Neural cell (in vitro differentiated cells): ENCODE results near the gene SPAG16. TPM values are rescaled to one million over a fixed set of nuclear protein-coding genes. Genes with fewer than 3 reads are reported as not detected.
A peak's percentile ranks its signal among the peaks of the same experiment; 100 is the strongest.

Experiments used
- H2AFZ ChIP-seq: fragments of 200-600, 300-800 bp; sonication (generic), shearing (Covaris generic); 2 replicates; pipeline ENCODE4 v1.6.0; 2014; ENCODE audit warnings: low read depth, mild to moderate bottlenecking, antibody characterized with exemption, low read length, moderate library complexity
- H3F3A ChIP-seq: fragments of 200-600 bp; shearing (Covaris generic); 2 replicates; pipeline ENCODE4 v1.6.1; 2016; ENCODE audit warnings: mild to moderate bottlenecking, moderate library complexity, mixed read lengths, antibody characterized with exemption, low read length; ENCODE audit not compliant: insufficient read depth, poor library complexity, severe bottlenecking
- H3K27ac ChIP-seq: fragments of 200-600, 300-800 bp; sonication (generic), shearing (Covaris generic); 2 replicates; pipeline ENCODE4 v1.5.1; 2014; ENCODE audit warnings: mild to moderate bottlenecking, low read length, moderate library complexity
- H3K27me3 ChIP-seq: fragments of 300-800, 200-600 bp; sonication (generic), shearing (Covaris generic); 2 replicates; pipeline ENCODE4 v1.6.0; 2014; ENCODE audit warnings: mild to moderate bottlenecking, low read depth, low read length, moderate library complexity; ENCODE audit not compliant: insufficient read depth
- H3K36me3 ChIP-seq: fragments of 300-800, 200-600 bp; sonication (generic), shearing (Covaris generic); 2 replicates; pipeline ENCODE4 v1.5.1; 2014; ENCODE audit warnings: mild to moderate bottlenecking, antibody characterized with exemption, low read length, moderate library complexity; ENCODE audit not compliant: insufficient read depth
- H3K4me2 ChIP-seq: fragments of 300-800, 200-600 bp; sonication (generic), shearing (Covaris generic); 2 replicates; pipeline ENCODE4 v1.6.0; 2014; ENCODE audit warnings: mild to moderate bottlenecking, low read length
- H3K4me3 ChIP-seq: fragments of 300-800, 200-600 bp; sonication (generic), shearing (Covaris generic); 2 replicates; pipeline ENCODE4 v1.5.1; 2014; ENCODE audit warnings: mild to moderate bottlenecking, low read length, moderate library complexity
- H3K79me2 ChIP-seq: fragments of 200-600 bp; shearing (Covaris generic); replicated peaks from 2 replicates; pipeline ENCODE4 v1.6.0; 2014; ENCODE audit warnings: mild to moderate bottlenecking, low read length, moderate library complexity; ENCODE audit not compliant: insufficient read depth
- H3K9ac ChIP-seq: fragments of 300-800, 200-600 bp; sonication (generic), shearing (Covaris generic); 2 replicates; pipeline ENCODE4 v1.6.1; 2016; ENCODE audit warnings: mild to moderate bottlenecking, low read length, mixed read lengths
- H3K9me2 ChIP-seq: fragments of 200-600 bp; shearing (Covaris generic); 2 replicates; pipeline ENCODE4 v1.6.1; 2016; ENCODE audit warnings: mild to moderate bottlenecking, low read length, mixed read lengths; ENCODE audit not compliant: insufficient read depth
- H3K9me3 ChIP-seq: fragments of 200-600, 300-800 bp; sonication (generic), shearing (Covaris generic); 2 replicates; pipeline ENCODE4 v1.6.1; 2016; ENCODE audit warnings: mild to moderate bottlenecking, mixed run types, low read length, moderate library complexity, mixed read lengths
- H4K20me1 ChIP-seq: fragments of 200-600 bp; shearing (Covaris generic); 2 replicates; pipeline ENCODE4 v1.6.1; 2016; ENCODE audit warnings: mild to moderate bottlenecking, mixed run types; ENCODE audit not compliant: insufficient read depth
- CTCF ChIP-seq: fragments of 450-650 bp; IDR thresholded peaks from 2 replicates; pipeline ENCODE4 v1.5.1; 2014; ENCODE audit warnings: antibody characterized with exemption, mild to moderate bottlenecking, moderate library complexity; ENCODE audit not compliant: poor library complexity, severe bottlenecking
- EP300 ChIP-seq: fragments of 450-650 bp; conservative IDR thresholded peaks from 2 replicates; pipeline ENCODE4 v1.6.1; 2014; ENCODE audit warnings: antibody characterized with exemption, mild to moderate bottlenecking, moderate library complexity; ENCODE audit not compliant: poor library complexity, severe bottlenecking
- EZH2 ChIP-seq: fragments of 200-600, 300-800 bp; shearing (Covaris generic), sonication (generic); IDR thresholded peaks from 2 replicates; pipeline ENCODE4 v1.6.1; 2014; ENCODE audit warnings: antibody characterized with exemption, low read length, borderline replicate concordance, mild to moderate bottlenecking; ENCODE audit not compliant: insufficient read depth, poor library complexity, severe bottlenecking
- MXI1 ChIP-seq: fragments of 450-650 bp; conservative IDR thresholded peaks from 2 replicates; pipeline ENCODE4 v1.6.1; 2014; ENCODE audit warnings: antibody characterized with exemption, mild to moderate bottlenecking; ENCODE audit not compliant: poor library complexity, severe bottlenecking
- POLR2AphosphoS5 ChIP-seq: IDR thresholded peaks from 2 replicates; pipeline ENCODE4 v1.6.1; 2012
- RAD21 ChIP-seq: fragments of 450-650 bp; conservative IDR thresholded peaks from 2 replicates; pipeline ENCODE4 v1.6.1; 2014; ENCODE audit warnings: antibody characterized with exemption, mild to moderate bottlenecking, moderate library complexity
- REST ChIP-seq: IDR thresholded peaks from 2 replicates; pipeline ENCODE4 v1.6.1; 2012; ENCODE audit warnings: borderline replicate concordance
- SMC3 ChIP-seq: fragments of 450-650 bp; conservative IDR thresholded peaks from 2 replicates; pipeline ENCODE4 v1.6.1; 2014; ENCODE audit warnings: antibody characterized with exemption, mild to moderate bottlenecking, moderate library complexity; ENCODE audit not compliant: poor library complexity
- TAF1 ChIP-seq: IDR thresholded peaks from 2 replicates; pipeline ENCODE4 v1.6.1; 2012; ENCODE audit warnings: low read depth
- polyA plus RNA-seq: library from polyadenylated mRNA; depleted of rRNA; stranded (reverse); fragments of >200 nt; gene quantifications from 2 replicates; pipeline ENCODE4 v1.2.3, GENCODE V29; 2014

SPAG16 gene
- polyA plus RNA-seq, 1 donor from 2014 or later, result 75.4 TPM

DNA sequence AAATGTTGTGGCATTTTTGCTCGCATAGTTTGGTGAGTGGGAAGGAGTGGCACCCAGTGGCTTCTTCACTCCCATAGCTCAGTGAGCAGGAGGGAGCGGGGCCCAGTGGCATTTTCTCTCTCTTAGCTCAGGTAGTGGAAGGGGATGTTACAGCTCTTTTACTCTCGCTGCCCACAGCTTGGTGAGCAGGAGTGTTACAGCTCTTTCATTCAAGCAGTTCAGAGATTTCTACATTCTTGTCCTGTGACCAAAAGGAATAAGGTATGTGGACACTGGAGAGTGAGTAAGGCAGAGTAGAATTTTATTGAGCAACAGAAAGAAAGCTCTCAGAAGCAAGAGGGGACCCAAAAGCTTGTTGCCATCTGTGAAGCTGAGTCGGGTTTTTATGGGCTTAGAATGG is 192.4 kb downstream of the SPAG16 start:
- H4K20me1 ChIP-seq, result no peaks in the 10 kb centered on the region
- H3K9me2 ChIP-seq, result no peaks in the 10 kb centered on the region
- TF ChIP-seq MXI1, result no peak
- TF ChIP-seq POLR2AphosphoS5, result no peak
- TF ChIP-seq RAD21, result no peak
- no peak for TF ChIP-seq EP300
- TF ChIP-seq TAF1, result no peak
- no peak for TF ChIP-seq REST
- peaks cover 9% of the 10 kb centered on the region for H3K9me3 ChIP-seq
- H3K4me3 ChIP-seq, result no peak overlapping the region
- no peak overlapping the region for H3K9ac ChIP-seq
- no peak overlapping the region for H2AFZ ChIP-seq
- no peaks in the 10 kb centered on the region for H3K36me3 ChIP-seq
- no peaks in the 10 kb centered on the region for H3F3A ChIP-seq
- H3K79me2 ChIP-seq, result no peaks in the 10 kb centered on the region
- H3K4me2 ChIP-seq, result no peak overlapping the region
- no peaks in the 10 kb centered on the region for H3K27me3 ChIP-seq
- no peak overlapping the region for H3K27ac ChIP-seq

DNA sequence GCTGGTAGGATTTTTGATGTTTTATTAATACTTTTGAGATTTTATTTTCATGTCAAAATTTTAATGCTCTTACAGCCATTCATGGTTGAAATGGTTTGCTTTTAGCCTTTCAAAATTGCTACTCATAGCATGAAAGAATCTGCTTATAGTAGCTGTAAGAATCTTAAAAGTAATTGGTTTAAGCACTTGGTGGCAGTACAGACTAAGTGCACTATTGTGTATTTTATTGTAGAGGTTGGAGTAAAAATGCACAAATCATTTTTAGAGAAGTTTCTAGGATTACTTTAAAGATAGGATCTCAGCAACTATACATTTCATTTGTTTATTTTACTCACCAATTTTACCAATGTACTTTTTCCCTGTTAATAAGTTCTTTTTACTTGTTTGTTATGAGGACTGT is 205.8 kb downstream of the SPAG16 start:
- H3K27me3 ChIP-seq, result no peaks in the 10 kb centered on the region
- no peak overlapping the region for H3K4me3 ChIP-seq
- H3K27ac ChIP-seq, result no peak overlapping the region
- H3K36me3 ChIP-seq, result no peaks in the 10 kb centered on the region
- H2AFZ ChIP-seq, result no peak overlapping the region
- H3K9ac ChIP-seq, result no peak overlapping the region
- H4K20me1 ChIP-seq, result no peaks in the 10 kb centered on the region
- no peaks in the 10 kb centered on the region for H3K9me2 ChIP-seq
- H3K9me3 ChIP-seq, result no peaks in the 10 kb centered on the region
- H3K79me2 ChIP-seq, result no peaks in the 10 kb centered on the region
- H3F3A ChIP-seq, result no peaks in the 10 kb centered on the region
- TF ChIP-seq EP300 (no peak), MXI1 (no peak), SMC3 (peak; percentile 58), REST (no peak), CTCF (peak; percentile 59), EZH2 (no peak), RAD21 (peak; percentile 70), POLR2AphosphoS5 (no peak), TAF1 (no peak)
- no peak overlapping the region for H3K4me2 ChIP-seq
